GDM1 (cell line): ENCODE data around the gene TRIM34.
"Not testable (repeated sequence)": the region's sequence is repeated elsewhere in the genome, so short reads cannot be mapped to it uniquely, and the experiment has no call there.

Source experiments
- DNase-seq: peaks from one replicate; lab custom pipeline; 2025; lab: John Stamatoyannopoulos, UW

TRIM34 gene

DNA sequence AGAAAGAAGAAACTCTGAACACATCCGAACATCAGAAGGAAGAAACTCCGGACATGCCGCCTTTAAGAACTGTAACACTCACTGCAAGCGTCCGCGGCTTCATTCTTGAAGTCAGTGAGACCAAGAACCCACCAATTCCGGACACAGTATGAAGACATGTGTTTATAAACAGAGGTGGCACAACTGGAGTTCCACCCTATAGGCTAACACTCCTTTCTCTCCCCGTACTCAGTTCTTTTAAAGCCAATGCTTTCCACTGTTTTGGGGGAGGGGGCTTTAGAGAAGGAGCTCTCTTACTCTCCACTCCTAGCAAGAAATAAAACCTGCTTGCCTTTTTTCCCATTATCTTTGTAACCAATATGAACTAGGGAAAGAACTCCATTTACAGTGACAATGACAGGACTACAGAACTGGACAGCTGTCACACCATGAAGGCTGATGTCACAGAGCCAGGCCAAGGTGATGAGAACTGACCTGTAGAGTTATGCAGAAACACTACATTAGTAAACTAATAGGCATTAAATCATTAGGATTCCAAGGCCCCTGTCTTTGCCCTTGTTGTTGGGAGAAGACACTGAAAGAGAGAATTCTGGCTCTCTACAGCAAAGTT is 59.3 kb downstream of the TRIM34 start:
- DNase-seq: no peak

DNA sequence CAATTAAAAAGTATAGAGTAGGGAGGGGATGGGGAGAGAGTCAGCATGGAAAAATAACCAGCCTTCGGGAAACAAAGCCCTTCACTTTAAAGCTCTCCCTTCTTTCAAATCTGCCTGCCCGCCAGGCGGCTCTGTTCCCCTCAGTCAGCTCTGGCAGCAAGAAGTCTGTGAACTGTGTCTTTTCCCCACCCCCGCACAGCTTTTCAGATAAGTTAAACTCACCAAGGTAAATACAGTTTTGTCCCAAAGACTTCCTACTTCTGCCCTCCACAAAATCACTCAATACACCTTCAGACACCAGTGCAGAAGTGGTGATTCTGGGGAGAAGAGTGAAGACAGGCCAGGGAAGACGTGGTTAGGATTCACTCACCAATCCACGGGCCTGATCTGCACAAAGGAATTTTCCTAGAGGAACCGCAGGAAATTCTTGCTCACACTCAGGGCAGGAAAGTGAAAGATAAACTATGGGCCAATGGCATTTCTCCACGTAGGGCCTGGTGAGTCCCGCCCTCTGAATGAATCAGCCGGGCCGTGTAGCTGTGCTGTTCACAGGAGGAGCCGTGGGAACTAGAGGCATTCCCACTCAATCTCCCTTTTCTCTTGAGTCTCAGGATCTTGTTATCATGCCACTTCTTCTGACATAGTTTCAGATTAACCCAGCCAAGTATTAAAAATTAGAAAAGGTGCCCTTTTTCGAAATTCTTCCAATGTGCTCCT is 60.0 kb downstream of the TRIM34 start, which contains the start of gene TRIM5:
TSS of gene TRIM5 (minus strand) at position 429 of the 717 bp plus-strand sequence. CDS start 4,897 bp downstream, outside the sequence.
- peak; percentile 64 for DNase-seq

- no peak for DNase-seq
Measured at GRCh38 chr11:5686426-5686825, 61.6 kb downstream of the TRIM34 start.

DNA sequence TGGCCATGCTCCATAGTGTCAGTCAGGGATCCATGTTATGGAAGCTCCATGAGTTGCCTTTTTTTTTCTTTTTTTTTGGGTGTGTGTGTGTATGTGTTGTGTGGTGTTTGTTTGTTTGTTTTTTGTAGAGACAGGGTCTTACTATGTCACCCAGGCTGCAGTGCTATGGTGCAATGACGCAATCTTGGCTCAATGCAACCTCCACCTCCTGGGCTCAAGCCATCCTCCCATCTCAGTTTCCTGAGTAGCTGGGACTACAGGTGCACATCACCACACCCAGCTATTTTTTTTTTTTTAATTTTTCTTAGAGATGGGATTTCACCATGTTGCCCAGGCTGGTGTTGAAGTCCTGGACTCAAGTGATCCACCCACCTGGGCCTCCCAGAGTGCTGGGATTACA is 63.7 kb downstream of the TRIM34 start:
- no peak for DNase-seq

GRCh38 chr11:5689551-5689983 is 64.8 kb downstream of the TRIM34 start, which contains the start of gene TRIM22:
TRIM22 (plus strand) TSS chr11:5689790; CDS start chr11:5696233, 6,443 bp downstream.
- peak; percentile 25 for DNase-seq

GRCh38 chr11:5690216-5690615 is 65.4 kb downstream of the TRIM34 start:
- DNase-seq: peak; percentile 30

DNA sequence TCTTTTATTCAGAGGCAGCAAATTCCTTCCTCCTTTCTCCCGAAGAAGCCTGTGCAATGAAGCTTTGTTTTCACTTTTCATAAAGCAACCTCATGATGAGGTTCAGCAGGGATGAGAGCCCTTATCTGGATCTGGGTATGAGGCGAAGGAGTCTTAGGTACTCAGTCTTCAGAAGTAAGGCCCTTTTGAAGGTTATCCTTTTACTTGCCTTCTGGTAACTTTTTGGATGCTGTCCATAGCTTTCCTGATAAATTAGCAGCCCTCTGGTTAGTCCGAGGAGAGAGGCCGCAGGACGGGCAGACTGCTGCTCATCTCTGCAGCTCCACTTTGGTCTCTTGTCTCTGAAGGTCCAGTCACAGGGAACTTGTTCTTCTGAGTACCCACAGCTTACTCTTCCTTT is 65.9 kb downstream of the TRIM34 start:
- DNase-seq: no peak

GRCh38 chr11:5691238-5691963 is 66.6 kb downstream of the TRIM34 start:
- DNase-seq: not testable (repeated sequence)

- no peak for DNase-seq
Measured at GRCh38 chr11:5691964-5692361, 67.2 kb downstream of the TRIM34 start.
